ENCODE results near the gene RELT. TPM values are rescaled to one million over a fixed set of nuclear protein-coding genes. Genes with fewer than 3 reads are reported as not detected.

RELT gene
- 10 to 100 TPM in 5 of 6 donors, 1 to 10 TPM in 1; 4.9 to 27.0 (median 19.2) TPM for total RNA-seq

- DNase-seq = peak; percentile 93 to 99
- H3K4me3 ChIP-seq = peak within 1 kb of the TSS; percentile 64 to 91 (median 76)
- TF ChIP-seq POLR2A (IDR thresholded peaks at IDR 0.05) = peak in 3 of 4 donors; percentile 90 to 96 (median 91)
- peak; percentile 45 to 77 for TF ChIP-seq POLR2AphosphoS5 (IDR thresholded peaks at IDR 0.05)
- no peak for TF ChIP-seq EP300 (IDR thresholded peaks at IDR 0.05)
- peak; percentile 98 to 99 (median 99) for TF ChIP-seq CTCF (IDR thresholded peaks at IDR 0.05)
- H3K4me1 ChIP-seq = peaks cover 8 to 57% (median 35%) of the 10 kb centered on the region in 4 donors
- peak within 1 kb of the TSS; percentile 89 to 97 (median 94) for H3K27ac ChIP-seq
- ATAC-seq (ENCODE audit: low FRiP score in 2 of 2) = peak; percentile 95 to 96
- no peaks in the 10 kb centered on the region for H3K9me3 ChIP-seq
- 1 to 2% methylated on average over 11 to 44 of the region's 96 CpGs for WGBS, 2 donors
- H3K27me3 ChIP-seq = no peaks in the 10 kb centered on the region
- no peaks in the 10 kb centered on the region for H3K36me3 ChIP-seq
Observed at GRCh38 chr11:73376160-73376802, at the start of gene RELT. Gene RELT (plus strand): TSS chr11:73376399. CDS start chr11:73389137, 12,738 bp downstream.

GRCh38 chr11:73326929-73327811, 49.0 kb upstream of the RELT start:
- no peak overlapping the region for H3K4me3 ChIP-seq
- H3K4me1 ChIP-seq = peaks cover 63 to 82% (median 74%) of the 10 kb centered on the region in 4 donors
- ATAC-seq (ENCODE audit: low FRiP score in 2 of 2) (peak in 1 of 2 donors; percentile 34), DNase-seq (no peak)
- no peaks in the 10 kb centered on the region for H3K27me3 ChIP-seq
- 56 to 64% methylated on average over 8 to 10 of the region's 10 CpGs for WGBS, 2 donors
- TF ChIP-seq EP300 (IDR thresholded peaks at IDR 0.05) (no peak), CTCF (IDR thresholded peaks at IDR 0.05) (no peak), POLR2A (IDR thresholded peaks at IDR 0.05) (no peak), POLR2AphosphoS5 (IDR thresholded peaks at IDR 0.05) (no peak)
- peak overlapping the region; percentile 11 to 99 (median 58) for H3K27ac ChIP-seq
- no peaks in the 10 kb centered on the region for H3K9me3 ChIP-seq
- peaks cover 0 to 4% (median 2%) of the 10 kb centered on the region in 4 donors for H3K36me3 ChIP-seq

GRCh38 chr11:73327812-73328364, 48.3 kb upstream of the RELT start:
- Histone ChIP-seq H3K36me3 (peaks cover 0 to 4% (median 2%) of the 10 kb centered on the region in 4 donors), H3K4me1 (peaks cover 62 to 82% (median 72%) of the 10 kb centered on the region in 4 donors), H3K27me3 (no peaks in the 10 kb centered on the region), H3K27ac (peak overlapping the region in 3 of 4 donors; percentile 55 to 99 (median 60)), H3K4me3 (no peak overlapping the region), H3K9me3 (no peaks in the 10 kb centered on the region)
- 72 to 82% methylated on average over 4 of the region's 4 CpGs for WGBS, 2 donors
- DNase-seq (no peak), ATAC-seq (ENCODE audit: low FRiP score in 2 of 2) (no peak)
- TF ChIP-seq POLR2AphosphoS5 (IDR thresholded peaks at IDR 0.05) (no peak), CTCF (IDR thresholded peaks at IDR 0.05) (no peak), POLR2A (IDR thresholded peaks at IDR 0.05) (no peak), EP300 (IDR thresholded peaks at IDR 0.05) (no peak)

- Histone ChIP-seq H3K4me3 (no peak overlapping the region), H3K27me3 (no peaks in the 10 kb centered on the region), H3K27ac (peak overlapping the region; percentile 31 to 76 (median 62)), H3K4me1 (peaks cover 62 to 79% (median 74%) of the 10 kb centered on the region in 4 donors), H3K9me3 (no peaks in the 10 kb centered on the region), H3K36me3 (peaks cover 0 to 4% (median 2%) of the 10 kb centered on the region in 4 donors)
- no peak for ATAC-seq (ENCODE audit: low FRiP score in 2 of 2)
- TF ChIP-seq POLR2AphosphoS5 (IDR thresholded peaks at IDR 0.05) = no peak
- peak in 3 of 6 experiments; percentile 19 to 28 (median 26) for TF ChIP-seq CTCF (IDR thresholded peaks at IDR 0.05)
- no peak for DNase-seq
- 71 to 85% methylated on average over 3 of the region's 3 CpGs for WGBS, 2 donors
Observed at GRCh38 chr11:73330569-73331093, 45.6 kb upstream of the RELT start.

All from upper lobe of left lung (tissue), 6 donors.